ENCODE data around the gene EVPL. TPM values are rescaled to one million over a fixed set of nuclear protein-coding genes. Genes with fewer than 3 reads are reported as not detected.

The EVPL gene
- total and polyA plus RNA-seq, 10 of the 15 experiments (the other 5 are each of a cell fraction or from before 2014, with no cell fraction given) = 0.03 TPM; not detected in 9

DNA sequence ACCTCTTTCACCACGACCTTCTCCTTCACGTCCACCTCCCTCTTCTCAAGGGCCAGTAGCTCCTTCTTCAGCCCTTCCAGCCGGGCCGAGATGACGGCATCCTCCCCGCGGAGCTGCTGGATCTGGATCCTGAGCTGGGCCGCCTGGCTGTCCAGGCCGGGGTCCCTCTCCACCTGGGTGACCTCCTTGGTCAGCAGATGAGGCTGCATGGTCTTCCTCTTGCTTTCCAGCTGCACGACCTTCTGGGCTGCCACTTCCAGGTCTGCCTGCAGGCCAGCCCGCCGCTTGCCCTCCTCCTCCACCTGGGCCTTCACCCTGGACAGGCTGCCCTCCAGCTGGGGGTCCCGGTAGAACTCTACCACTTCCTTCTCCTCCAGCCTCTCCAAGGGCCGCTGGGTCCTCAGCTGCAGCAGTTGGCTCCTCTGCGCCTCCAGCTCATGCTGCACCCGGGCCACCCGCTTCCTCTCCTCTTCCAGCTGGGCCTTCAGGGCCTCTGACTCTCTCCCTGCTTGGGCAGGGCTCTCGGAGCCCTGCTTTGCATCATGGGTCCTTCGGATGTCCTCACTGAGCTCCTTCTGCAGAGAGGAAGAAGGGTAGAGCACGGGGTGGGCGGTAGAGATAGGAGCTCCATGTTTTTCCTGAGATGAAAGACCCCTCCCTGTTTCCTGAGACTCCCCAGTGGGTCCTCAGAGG, 17.0 kb downstream of the EVPL start:
- H4K20me1 ChIP-seq (ENCODE audit: control insufficient read depth, insufficient read depth) = no peaks in the 10 kb centered on the region
- no peak overlapping the region for H3K9ac ChIP-seq (ENCODE audit: control insufficient read depth, insufficient read depth, low read length)
- H3K27me3 ChIP-seq (replicated peaks in 1 of 2; ENCODE audit: control insufficient read depth in 2 of 2, insufficient read depth in 2 of 2, low read length in 1 of 2) = no peaks in the 10 kb centered on the region
- H3K4me3 ChIP-seq = no peak overlapping the region
- H3K9me3 ChIP-seq (replicated peaks; ENCODE audit: control insufficient read depth, insufficient read depth, low read length) = no peaks in the 10 kb centered on the region
- ATAC-seq (no peak), FAIRE-seq (no peak), DNase-seq (ENCODE audit: low read depth, low spot score) (no peak)
- H2AFZ ChIP-seq (ENCODE audit: control insufficient read depth, low read depth, low read length) = no peak overlapping the region
- intact Hi-C loops (cut with micrococcal nuclease; ENCODE audit: unreplicated experiment) (no loop called here), in situ Hi-C loops (cut with MboI) (loop anchor here (5.0 kb wide), 2 partner anchors 103 to 282 kb away; no protein-coding TSS in a partner anchor)
- H3K79me2 ChIP-seq (ENCODE audit: control insufficient read depth, insufficient read depth, low read length) = no peaks in the 10 kb centered on the region
- whole genome bisulfite sequencing (ENCODE audit: insufficient coverage, insufficient replicate concordance, low lambda C conversion rate, missing lambda C conversion rate) = 47% methylated on average over 17 of the region's 21 CpGs
- H3K4me1 ChIP-seq (ENCODE audit: control insufficient read depth, insufficient read depth, low read length) = no peaks in the 10 kb centered on the region
- ChIA-PET CTCF (interaction anchor here (0.6 to 12.8 kb wide), 10 partner anchors 9 to 448 kb away, joined by 3 to 128 read pairs (median 3); partner anchors contain the start of genes CDK3, EXOC7 and MRPL38), POLR2A (interaction anchor here (0.6 to 1.3 kb wide), 2 partner anchors 13 to 84 kb away, joined by 3 to 4 read pairs; no protein-coding TSS in a partner anchor), SMC1A (ENCODE audit: uncharacterized antibody, unreplicated experiment) (interaction anchor here (0.8 kb wide), 1 partner anchor 103 kb away, joined by 3 read pairs; no protein-coding TSS in a partner anchor), RAD21 (ENCODE audit: unreplicated experiment) (interaction anchor here (1.4 kb wide), 1 partner anchor 269 kb away, joined by 3 read pairs; no protein-coding TSS in a partner anchor)
- TF ChIP-seq NFXL1 (IDR thresholded peaks at IDR 0.05; ENCODE audit: borderline replicate concordance) (no peak), MEF2B (IDR thresholded peaks at IDR 0.05; ENCODE audit: partially characterized antibody, poor library complexity, severe bottlenecking) (no peak), ZBED1 (IDR thresholded peaks at IDR 0.05; ENCODE audit: borderline replicate concordance) (no peak), RUNX3 (IDR thresholded peaks at IDR 0.05; ENCODE audit: low read length) (no peak)
- no peak overlapping the region for H3K4me2 ChIP-seq (ENCODE audit: control insufficient read depth, insufficient read depth)
- BruUV-seq (replicated peaks) = no TSS peak
- H3K27ac ChIP-seq (ENCODE audit: control insufficient read depth, insufficient read depth) = no peak overlapping the region
- no peaks in the 10 kb centered on the region for H3K36me3 ChIP-seq (ENCODE audit: control insufficient read depth in 2 of 2, insufficient read depth in 2 of 2, low read length in 1 of 2)

DNA sequence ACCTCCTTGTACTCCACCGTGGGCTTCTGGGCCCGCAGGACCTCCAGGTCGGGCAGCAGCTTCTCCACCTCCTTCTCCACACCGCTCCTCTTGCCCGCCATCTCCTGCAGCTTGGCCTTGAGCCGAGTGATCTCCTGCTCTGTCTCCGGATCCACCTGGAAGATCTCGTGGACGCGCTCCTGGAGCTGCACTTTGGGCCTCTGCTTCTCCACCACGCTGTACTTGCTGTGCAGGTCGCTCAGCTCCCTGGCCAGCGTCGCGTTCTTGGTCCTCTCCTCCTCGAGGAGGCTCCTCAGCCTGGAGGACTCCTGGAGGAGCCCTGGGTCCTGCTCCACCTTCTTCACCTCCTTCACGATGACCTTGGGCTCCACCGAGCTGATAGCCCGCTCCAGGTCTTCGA, 17.7 kb downstream of the EVPL start:
- intact Hi-C loops (cut with micrococcal nuclease; ENCODE audit: unreplicated experiment) = no loop called here
- no peak overlapping the region for H3K27ac ChIP-seq (ENCODE audit: control insufficient read depth, insufficient read depth)
- no peaks in the 10 kb centered on the region for H3K9me3 ChIP-seq (replicated peaks; ENCODE audit: control insufficient read depth, insufficient read depth, low read length)
- H3K36me3 ChIP-seq (ENCODE audit: control insufficient read depth in 2 of 2, insufficient read depth in 2 of 2, low read length in 1 of 2) = no peaks in the 10 kb centered on the region
- H3K27me3 ChIP-seq (replicated peaks in 1 of 2; ENCODE audit: control insufficient read depth in 2 of 2, insufficient read depth in 2 of 2, low read length in 1 of 2) = no peaks in the 10 kb centered on the region
- no peak for ATAC-seq
- H3K9ac ChIP-seq (ENCODE audit: control insufficient read depth, insufficient read depth, low read length) = no peak overlapping the region
- no peak overlapping the region for H3K4me3 ChIP-seq
- no peak overlapping the region for H2AFZ ChIP-seq (ENCODE audit: control insufficient read depth, low read depth, low read length)
- in situ Hi-C loops (cut with MboI) = loop anchor here (5.0 kb wide), 1 partner anchor 102 kb away; no protein-coding TSS in a partner anchor
- DNase-seq (ENCODE audit: low read depth, low spot score) = no peak
- H3K4me1 ChIP-seq (ENCODE audit: control insufficient read depth, insufficient read depth, low read length) = no peaks in the 10 kb centered on the region
- no peaks in the 10 kb centered on the region for H3K79me2 ChIP-seq (ENCODE audit: control insufficient read depth, insufficient read depth, low read length)
- H3K4me2 ChIP-seq (ENCODE audit: control insufficient read depth, insufficient read depth) = no peak overlapping the region
- ChIA-PET CTCF (interaction anchor here (1.0 to 12.8 kb wide), 7 partner anchors 9 to 286 kb away, joined by 3 to 128 read pairs (median 5); partner anchors contain the start of genes CDK3 and MRPL38), POLR2A (interaction anchor here (0.5 to 1.3 kb wide), 2 partner anchors 13 to 306 kb away, joined by 4 to 6 read pairs; no protein-coding TSS in a partner anchor), SMC1A (ENCODE audit: uncharacterized antibody, unreplicated experiment) (interaction anchor here (10.8 kb wide), 1 partner anchor 104 kb away, joined by 61 read pairs; the partner anchor contains the start of gene MRPL38), RAD21 (ENCODE audit: unreplicated experiment) (interaction anchor here (1.4 to 2.2 kb wide), 2 partner anchors 13 to 270 kb away, joined by 3 to 6 read pairs; no protein-coding TSS in a partner anchor)
- 69% methylated on average over 19 of the region's 20 CpGs for WGBS (ENCODE audit: insufficient coverage, insufficient replicate concordance, low lambda C conversion rate, missing lambda C conversion rate)
- no TSS peak for BruUV-seq (replicated peaks)
- H4K20me1 ChIP-seq (ENCODE audit: control insufficient read depth, insufficient read depth) = no peaks in the 10 kb centered on the region
- no peak for FAIRE-seq
- TF ChIP-seq JUND (IDR thresholded peaks at IDR 0.05; ENCODE audit: low read depth, low read length) = no peak
- TF ChIP-seq PAX8 (IDR thresholded peaks at IDR 0.05) = no peak
- TF ChIP-seq MXI1 (IDR thresholded peaks at IDR 0.05; ENCODE audit: low read depth, low read length) = no peak
- TF ChIP-seq CHD4 (IDR thresholded peaks at IDR 0.05) = no peak
- no peak for TF ChIP-seq HCFC1 (IDR thresholded peaks at IDR 0.05; ENCODE audit: low read length)
- no peak for TF ChIP-seq RELA (IDR thresholded peaks at IDR 0.05; ENCODE audit: borderline replicate concordance, partially characterized antibody)
- no peak for TF ChIP-seq ATF2 (IDR thresholded peaks at IDR 0.05; ENCODE audit: low read length)
- TF ChIP-seq NR2C1 (IDR thresholded peaks at IDR 0.05) = no peak
- TF ChIP-seq SREBF2 (IDR thresholded peaks at IDR 0.05; ENCODE audit: low read length) = no peak

All from GM12878 (cell line).